NCI-H2227 treated with DMSO at 0.1 percent for 48 hours (cell line): Measurements from ENCODE around the gene INPP4B.
"Not testable (repeated sequence)": the region's sequence is repeated elsewhere in the genome, so short reads cannot be mapped to it uniquely, and the experiment has no call there.

Experiments
- DNase-seq: peaks from one replicate; lab custom pipeline; 2025; lab: John Stamatoyannopoulos, UW

Gene INPP4B

DNA sequence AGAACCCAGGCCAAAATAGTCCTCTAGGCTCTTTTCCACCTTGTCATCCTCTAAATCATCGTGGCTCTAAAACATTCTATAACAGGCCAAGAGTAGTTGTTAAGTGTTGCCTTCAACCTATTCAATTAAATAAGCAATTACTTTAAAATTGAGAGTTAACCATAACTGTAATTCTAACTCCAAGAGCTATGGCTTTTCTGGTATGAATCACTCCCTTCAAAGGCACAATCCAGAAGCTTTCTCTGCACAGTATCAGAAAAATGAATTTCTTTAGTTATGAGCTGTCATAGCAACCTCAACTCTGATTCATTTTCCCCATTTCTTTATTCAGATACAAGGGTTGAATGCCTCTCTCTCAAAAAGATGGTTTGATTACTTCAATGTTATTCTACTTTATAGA, 21.7 kb downstream of the INPP4B start:
- DNase-seq: no peak

DNA sequence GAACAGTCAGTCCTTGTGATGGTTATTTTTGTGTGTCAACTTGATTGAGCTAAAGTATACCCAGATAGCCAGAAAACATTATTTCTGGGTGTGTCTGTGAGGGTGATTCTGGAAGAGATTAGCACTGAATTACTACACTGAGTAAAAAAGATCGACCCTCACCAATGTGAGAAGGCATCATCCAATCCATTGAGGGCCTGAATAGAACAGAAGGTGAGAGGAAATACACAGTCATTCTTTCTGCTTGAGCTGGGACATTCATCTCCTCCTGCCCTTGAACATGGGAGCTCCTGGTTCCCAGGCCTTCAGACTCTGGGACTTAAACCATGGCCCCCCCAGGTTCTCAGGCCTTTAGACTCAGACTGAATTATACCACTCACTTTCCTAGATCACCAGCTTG, 22.3 kb downstream of the INPP4B start:
- no peak for DNase-seq

DNA sequence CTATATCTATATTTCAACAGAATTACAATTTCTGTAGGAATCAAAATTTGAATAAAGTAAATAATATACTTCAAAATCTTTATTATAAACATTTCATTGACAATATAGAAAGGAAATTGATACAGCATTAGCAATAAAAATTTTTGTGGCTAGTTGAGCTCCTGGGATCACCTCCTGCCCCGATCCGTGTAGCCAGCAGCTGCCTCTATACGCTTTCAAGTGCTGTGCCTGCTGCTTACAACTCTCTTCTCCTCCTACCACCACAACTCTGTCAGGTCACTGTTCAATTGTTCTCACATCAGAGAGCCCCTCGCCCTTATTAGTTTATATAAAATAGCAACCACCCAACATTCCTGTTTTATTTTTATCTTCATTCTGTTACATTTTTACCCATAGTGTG, 27.6 kb downstream of the INPP4B start:
- no peak for DNase-seq

DNA sequence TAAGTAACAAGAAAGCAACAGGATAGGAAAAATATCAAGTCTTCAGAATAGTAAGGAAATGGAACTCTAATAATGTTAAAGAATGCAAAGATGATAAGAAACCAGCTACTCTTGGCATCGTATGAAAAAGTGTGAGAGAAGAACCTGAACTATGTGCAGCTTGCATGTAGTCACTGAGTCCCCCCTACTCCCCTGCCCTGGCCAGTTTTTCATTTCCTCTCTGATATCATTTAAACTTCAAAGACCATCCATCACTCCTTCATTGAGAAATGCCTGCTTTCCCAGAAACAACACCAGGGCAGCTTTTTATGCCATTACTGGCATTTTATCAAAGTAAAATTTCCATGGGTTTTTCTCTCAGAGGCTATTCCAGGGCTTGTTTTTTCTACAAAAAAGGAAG, 28.1 kb downstream of the INPP4B start:
- DNase-seq: no peak

DNA sequence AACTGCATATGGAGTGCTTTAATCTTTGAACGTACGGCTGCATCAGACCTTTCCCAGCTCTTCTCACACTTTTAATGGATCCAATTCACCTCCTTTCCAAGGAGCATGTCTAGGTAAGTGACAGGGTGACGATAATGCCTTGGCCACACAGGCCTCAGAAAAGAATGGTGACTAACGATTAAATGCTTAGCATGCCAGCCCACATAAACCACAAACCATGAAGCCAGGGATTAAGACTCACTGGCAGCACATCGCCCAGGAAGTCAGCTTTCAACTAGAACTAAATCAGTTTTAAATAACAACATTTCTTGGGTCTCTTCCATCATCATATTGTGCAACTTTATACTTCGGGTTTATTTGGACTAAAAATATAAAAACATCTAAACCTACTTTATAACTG, 28.7 kb downstream of the INPP4B start:
- no peak for DNase-seq

DNA sequence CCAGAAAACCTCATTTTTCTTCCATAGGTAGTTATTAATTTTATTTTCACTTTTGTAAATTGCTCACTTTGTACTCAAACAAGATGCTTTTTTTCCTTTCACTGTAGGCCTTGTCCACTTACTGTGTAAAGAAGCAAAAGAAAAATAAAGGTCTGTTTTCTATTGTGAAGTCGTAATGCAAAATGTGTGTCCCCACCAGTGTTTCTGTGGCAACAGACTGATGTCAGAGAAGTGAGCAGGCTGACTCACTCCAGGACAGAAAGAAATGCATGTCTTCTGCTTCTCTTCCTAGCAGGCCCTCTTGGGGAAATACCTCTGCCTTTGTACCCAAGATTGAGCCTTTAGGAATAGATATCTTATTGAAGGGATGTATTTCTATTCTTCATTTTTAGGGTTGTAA, 30.3 kb downstream of the INPP4B start:
- DNase-seq: no peak

DNA sequence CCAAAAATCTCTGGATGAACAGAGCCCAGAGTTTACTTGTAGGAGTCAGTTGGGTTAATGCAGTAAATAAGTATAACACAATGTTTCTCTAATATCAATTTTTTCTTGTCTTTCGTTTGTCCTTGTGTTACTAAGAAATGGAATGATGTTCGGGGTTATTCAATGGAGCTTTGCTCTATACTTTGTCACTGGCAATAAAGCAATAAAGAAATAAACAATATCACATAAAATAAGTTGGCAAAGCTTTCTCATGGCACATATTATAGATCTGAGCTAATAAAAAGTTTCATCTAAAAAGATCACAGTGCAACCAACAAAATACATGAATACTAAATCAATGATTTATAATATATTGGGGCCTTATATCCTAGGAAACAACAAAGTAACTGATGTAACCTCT, 32.7 kb downstream of the INPP4B start:
- DNase-seq: no peak

DNA sequence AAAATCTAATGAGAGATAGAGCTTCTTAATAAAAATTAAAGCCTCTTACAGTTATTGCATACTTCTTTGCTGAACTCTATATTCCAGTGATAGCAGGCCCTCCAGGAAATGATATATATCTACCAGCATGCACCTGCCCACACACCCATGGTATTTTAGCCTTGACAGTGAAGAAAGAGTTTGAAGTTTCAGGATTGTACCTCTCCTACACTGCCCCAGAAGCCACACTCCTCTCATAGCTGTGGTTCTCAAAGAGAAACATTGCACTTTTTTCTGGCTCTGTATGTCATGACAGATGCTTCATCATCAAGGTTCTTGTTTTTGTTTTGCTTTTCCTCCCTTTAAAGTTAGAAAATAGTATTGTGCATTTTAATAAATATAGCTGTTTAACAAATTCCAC, 34.0 kb downstream of the INPP4B start:
- DNase-seq: no peak

DNA sequence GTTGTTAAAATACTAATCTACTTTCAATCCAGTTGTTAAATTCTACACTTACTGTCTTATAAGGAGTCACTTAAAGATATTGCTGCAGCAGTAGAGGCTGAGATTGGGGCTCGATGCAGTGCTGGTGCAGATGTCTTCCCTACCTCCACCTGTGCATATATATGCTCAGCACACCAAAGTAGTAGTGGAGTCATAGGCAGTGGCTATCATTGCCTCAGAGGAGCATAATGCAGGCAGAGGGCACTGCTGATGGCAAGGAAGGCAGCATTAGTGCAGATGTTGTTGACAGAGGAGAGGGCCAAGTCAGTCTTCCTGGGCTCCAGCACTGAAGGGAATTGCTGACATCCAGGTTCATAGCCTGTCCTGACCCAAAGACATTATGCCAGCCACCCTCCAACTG, 35.1 kb downstream of the INPP4B start:
- no peak for DNase-seq

DNA sequence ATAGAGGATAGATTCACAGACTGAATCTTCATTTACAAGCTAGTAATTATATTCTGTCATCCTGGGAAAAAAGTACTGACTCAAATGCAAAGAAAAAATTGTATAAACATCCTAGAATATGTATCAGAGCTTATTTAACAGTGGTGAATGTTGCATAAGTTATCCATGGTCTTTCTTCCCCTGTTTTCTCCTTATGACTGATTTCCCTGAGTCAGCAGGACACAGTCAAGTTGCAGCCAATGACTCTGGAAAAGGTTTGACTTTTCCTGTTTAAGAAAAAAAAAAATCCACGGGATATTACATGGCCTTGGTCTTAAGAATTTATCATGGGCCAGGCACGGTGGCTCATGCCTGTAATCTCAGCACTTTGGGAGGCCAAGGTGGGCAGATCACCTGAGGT, 36.5 kb downstream of the INPP4B start:
- no peak for DNase-seq

DNA sequence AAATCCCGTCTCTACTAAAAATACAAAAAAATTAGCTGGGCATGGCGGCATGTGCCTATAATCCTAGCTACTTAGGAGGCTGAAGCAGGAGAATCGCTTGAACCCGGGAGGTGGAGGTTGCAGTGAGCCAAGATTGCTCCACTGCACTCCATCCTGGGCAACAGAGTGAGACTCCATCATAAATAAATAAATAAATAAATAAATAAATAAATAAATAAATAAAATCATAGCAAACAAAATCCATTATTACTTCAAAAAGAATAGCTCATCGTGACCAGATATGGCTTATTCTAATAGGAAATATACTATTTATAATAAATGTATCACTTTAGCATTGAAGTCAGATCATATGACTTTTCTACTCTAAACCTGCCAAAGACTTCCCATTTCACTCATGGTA, 42.2 kb downstream of the INPP4B start:
- not testable (repeated sequence) for DNase-seq

DNA sequence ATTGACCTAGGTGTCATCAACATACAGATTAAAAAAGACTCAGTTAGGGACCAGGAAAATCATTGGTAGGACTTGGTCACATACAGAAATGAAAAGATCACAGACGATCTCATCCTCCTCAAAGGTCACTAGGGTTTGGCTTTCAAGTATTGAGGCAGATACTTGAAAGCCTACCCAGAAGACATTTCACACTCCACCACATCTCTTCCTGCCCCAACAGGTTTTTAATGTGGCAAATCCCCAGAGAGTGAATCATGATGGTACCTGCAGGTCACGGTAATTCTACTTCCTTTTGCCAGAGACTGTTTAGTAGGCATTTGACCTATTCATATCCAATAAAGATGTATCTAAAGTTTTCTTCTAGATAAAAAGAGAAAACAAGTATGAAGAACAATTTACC, 44.1 kb downstream of the INPP4B start:
- no peak for DNase-seq

DNA sequence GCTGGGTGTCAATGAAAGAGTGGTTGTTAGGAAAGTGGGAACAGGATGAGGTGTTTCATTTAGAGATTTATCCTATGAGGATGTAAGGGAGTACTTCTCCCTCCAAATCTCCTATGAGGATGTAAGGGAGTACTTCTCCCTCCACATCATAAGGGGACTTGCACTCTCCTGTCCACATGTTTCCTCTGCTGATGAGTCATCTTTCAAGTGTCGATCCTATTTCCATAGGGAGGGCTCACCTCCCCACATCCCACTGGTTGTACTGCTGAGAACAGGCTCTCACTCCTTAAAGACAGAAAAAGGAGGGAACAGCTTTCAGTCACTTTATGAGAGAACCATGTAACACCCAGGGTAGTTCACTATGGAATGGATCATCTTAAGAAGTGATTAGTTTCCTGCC, 65.0 kb downstream of the INPP4B start:
- DNase-seq: no peak

DNA sequence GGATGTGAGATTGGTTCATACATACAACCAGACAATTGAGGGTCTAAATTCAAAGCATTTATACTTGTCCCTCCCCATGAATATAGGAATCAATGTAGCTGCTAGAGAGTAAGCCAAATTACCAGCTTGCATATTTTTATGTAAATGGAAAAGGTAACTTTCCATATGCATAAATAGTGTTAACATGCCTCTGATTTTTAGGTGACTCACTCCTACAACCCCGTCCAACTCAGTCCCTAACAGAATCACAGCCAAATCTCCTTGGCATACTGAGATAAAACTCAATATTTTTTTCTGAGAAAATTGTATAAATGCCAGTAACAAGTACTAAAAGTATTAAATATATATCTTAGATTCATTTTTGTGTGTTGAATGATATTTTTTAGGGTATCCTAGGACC, 67.2 kb downstream of the INPP4B start:
- no peak for DNase-seq

DNA sequence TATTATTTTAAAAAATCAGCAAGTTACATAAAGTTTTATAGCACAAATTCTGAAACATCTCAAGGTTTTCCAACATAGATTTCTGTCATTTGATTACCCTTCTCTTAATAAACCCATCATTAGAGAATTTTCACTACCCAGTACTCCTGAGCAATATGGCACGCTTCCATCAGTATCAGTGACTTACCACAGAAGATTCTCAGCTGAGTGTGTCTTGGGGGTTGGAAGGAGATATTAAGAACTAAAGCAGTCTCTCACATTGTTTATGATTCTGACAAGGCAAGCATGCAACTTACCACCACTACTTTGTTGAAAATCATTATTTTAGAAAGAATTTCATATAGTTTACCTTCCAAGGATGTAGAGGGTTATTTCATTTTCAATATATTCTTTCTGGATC, 67.7 kb downstream of the INPP4B start:
- no peak for DNase-seq

DNA sequence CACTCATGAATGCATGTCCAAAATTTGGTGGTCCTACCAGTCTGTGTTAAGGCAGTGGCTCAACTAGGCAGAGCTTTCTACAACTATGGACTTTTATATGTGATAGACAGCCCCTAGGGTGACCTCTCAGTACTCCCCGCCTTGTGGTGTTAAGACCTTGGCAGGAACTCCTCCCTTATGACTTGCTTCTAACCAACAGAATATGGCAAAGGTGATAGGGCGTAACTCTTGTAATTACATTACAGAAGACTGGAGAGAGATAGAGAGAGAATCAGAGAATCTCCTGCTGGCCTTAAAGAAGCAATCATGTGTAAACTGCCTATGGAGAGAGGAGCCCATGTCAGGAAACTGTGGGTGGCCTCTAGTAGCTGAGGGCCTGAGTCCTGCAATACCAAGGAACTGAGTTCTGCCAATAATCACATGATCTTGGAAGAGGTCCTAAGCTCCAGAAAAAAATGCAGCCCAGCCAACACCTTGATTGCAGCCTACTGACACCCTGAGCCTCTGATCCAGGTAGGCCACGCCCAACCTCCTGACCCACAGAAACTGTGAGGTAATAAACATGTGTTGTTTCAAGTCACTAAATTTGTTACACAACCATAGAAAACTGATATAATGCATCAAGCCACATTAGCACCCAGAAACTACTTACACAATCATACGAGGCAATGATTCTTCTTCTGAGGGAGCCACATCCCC, 68.9 kb downstream of the INPP4B start:
- DNase-seq: no peak

DNA sequence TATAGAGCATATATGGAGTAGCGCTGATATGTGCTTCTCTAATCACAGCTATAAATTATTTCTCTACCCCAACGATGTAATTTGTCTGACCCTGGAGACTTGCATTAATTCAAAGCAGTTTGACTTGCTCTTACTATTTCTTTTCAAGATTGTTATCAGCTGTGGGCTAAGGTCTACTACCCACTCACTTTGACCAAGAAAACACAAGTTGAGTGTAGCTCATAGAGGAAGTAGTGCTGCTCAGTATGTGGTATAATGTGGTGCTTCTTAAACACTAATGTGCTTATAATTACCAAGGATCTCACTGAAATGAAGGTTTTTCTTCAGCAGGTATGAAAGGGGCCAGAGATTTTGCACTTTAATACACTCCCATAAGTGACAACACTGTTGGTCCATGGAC, 70.1 kb downstream of the INPP4B start:
- DNase-seq: no peak

DNA sequence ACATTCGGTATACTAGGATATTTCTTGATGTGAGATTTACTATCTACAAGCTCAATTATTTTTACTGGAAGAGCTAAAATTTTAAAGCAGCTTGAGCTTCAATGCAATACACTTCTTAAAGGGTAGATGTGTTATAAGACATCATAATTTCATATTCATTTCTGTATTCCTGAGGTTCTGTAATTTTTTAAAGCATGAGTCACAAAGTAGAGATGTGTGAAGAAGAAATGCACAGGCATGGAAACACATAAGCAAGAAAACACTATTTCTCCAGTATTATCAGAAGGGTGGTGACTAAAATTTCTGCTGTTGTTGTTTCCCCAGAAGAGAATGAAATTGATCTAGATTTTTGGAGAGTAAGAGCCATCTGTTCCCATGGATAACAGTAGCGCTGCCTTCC, 72.6 kb downstream of the INPP4B start:
- DNase-seq: no peak

DNA sequence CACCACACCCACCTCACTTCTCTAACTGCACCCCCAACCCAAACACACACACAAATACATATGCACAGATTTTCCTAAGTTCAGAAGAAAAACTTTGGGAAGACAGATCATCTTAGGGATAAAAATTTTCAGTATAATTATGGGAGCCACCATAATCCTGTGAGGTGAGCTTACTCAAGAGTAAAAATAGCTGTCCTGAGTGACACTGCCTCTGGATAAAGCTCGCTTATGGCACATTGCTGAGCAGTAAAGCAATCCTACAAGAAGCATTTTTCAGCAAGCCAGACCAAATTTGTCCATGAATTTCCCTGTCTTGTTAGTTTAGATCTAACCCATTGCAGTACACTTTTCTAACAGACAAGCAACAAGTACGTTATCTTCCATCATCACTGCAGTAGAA, 83.8 kb downstream of the INPP4B start:
- DNase-seq: no peak

DNA sequence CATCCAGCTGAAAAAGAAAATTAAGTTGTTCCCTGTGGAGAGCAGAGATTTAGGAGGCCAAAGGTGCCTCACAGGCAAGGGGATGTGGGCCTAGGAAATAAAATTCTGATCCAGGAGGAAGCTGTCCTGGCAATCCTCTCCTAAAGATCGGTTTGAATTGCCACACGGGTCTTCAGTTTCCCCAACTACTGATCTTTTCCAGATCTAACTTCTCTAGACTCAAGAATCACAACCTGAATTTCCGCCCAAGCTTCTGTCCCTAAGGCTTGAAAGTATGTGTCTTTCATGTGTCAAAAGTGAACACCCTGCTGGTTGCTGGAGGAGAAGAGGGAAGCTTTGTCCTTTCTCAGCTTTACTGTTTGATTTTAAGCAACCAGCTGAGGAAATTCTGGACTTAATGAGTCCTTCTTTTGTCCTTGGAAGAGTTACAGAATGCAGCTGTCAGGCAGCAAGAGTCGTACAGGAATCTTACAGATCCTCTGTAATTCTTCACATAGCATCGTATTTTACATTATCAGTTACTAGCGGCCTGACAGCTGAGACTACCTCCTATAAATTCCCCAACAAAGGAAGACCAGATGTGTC, 93.8 kb downstream of the INPP4B start:
- no peak for DNase-seq

DNA sequence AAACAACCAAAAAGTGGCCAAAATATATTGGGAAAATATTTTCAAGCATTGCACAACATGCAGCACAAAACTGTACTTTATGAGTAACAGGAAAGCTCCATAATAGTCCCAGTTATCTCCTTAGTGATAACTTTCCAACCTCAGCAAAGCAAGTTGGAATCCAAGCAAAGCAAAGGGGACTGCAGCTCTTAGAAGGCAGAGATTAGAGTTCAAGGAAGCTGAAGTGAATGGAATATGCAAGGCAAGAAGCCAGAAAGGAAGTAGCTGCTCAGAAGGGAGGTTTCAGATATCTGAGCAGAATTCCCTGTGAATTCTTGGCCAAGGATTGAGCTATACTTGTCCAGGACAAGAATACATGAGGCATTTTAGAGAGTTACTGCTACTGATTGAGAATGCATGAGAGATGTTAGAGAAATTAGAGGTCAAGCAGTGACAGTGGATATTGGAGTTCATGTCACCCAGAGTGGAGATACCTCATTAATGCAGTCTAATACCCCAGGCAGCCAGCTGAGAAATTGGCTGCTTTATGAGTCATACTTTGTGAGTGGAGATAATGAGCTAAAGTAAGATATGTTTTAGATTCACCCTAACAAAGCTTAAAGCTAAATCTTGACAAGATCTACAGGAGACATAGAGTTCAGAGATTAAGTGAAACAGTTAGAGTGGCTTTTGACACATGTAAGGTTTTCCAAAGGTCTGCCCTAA, 102.8 kb downstream of the INPP4B start:
- no peak for DNase-seq

DNA sequence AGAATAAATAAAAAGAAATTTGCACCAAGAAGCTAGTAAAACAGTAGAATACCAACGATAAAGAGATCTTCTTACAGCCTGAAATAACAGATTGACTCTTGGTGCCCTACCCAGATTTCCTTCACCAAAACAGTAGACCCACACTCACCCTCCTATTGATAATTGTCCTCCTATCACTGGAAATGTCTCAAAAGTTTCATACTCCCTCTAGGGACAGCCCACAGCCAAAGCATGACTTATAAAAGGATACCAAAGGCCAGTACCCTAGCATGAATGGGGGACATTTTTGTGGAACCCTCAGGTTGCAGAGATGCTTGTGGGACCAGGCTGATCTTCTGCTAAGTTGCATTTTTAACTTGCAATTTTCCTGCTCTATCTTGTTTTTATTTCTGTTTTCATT, 104.1 kb downstream of the INPP4B start:
- no peak for DNase-seq

DNA sequence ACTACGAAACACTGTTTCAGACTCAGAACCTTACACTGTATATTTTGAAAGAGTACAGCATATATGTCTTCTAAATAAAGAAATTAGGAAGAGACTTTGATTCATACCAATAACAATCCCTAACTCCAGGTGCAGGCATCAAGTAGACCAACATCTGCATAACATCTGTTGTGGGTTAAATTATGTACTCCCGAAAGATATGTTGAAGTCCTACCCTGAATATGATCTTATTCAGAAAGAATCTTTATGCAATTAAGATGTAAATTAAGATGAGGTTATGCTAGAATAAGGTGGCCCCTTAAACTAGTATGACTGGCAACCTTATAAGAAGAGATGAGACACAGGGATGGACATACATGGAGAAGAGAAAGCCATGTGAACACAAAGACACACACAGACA, 117.9 kb downstream of the INPP4B start:
- no peak for DNase-seq

DNA sequence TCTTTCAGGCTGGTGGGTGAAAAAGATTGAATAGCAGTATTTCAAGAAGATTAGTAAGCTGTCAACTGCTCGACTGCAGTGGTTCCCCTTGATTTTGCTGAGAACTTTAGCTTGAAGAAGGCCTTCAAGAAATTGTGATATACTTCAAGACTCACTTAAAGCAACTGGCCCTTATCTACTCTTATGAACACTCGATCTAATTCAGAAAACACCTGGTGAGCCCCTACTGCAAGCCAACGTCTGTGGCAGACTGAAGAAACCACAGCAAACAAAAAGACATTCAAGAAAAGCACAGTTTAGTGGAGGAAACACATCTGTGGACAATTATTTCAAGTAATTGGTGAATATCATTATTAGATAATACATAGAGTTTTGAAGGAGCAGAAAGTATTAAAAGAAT, 119.0 kb downstream of the INPP4B start:
- DNase-seq: no peak
